Embryonic facial prominence (tissue), 1 donor: ENCODE results near the gene GABBR1.

ENCODE experiments used
- DNase-seq: peaks from one replicate; pipeline ENCODE4 v3.0.0-alpha.2; 2016; ENCODE audit errors: extremely low spot score

GABBR1 gene

DNA sequence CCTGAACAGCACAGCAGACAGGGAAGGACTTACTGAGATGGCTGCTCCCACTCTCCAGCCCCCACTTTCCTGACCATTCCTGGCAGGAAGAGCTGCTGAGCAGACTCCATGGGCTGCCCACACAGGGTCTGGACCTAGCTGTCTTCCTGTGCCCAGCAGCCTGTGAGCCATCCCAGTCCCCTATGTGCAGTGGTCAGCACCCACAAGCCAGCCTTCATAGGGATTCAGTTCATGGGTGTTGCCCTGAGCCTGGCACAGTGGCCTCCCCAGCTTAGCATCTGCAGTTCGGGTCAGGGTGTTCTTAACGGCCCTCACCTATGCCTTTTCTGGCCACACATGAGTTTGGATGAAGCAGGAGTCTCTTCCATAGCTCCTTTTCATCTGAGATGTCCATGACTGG lies 105.4 kb downstream of the GABBR1 start:
- DNase-seq = no peak

GRCh38 chr6:29527126-29527525 lies 105.9 kb downstream of the GABBR1 start:
- no peak for DNase-seq

DNA sequence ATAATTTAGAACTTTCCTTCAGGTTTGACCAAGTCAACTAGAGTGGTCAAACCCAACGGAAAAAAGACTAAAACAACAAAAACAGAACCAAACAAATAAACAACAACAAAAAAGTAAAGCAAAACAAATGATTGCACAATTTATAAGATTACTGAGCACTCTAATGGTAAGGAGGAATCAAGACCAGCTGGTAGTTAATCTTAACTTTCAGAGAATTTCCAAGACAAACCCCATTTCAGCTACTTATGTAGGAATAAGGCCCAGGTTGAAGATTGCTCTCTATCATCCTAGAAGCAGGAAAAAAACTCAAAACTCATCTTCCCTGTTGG lies 107.7 kb downstream of the GABBR1 start:
- no peak for DNase-seq

DNA sequence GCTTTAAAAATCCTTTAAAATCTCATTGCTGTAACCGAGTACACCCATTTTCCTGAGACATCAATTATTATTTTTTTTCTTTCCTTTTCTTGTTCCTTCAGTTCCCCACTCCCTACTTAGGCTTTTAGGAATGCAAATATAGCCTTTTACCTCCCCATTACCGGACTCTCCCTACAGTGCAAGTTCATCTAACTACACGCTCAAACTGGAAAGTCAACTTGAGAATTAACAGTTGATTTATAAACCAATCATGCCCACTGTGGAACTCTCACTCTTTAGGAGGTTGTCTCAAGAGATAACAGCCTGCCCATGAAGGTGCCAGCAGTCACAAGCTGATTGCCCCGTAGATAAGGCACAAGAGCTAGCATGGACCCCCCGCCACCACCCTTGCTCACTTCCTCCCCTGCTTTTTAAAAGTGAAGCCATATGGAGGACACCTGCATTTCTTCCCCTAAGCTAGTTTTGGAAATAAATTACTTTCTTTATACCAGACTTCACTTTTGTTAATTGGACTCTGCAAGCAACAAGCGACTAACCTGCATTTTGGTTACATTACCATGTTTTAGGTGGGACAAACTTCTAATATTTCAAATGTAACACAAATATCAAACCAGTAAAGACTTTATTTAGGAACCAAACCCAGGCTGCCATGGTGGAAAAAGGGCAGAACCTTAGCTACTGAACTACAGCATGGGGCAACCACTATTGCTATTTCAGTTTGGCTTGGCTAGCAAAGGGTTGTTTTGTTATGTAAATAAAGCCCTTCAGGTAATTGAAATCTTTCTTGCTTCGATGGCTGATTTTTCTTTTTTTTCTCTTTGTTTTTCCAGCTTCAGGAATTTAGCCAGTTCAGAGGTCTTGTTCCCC lies 108.3 kb downstream of the GABBR1 start:
- no peak for DNase-seq

DNA sequence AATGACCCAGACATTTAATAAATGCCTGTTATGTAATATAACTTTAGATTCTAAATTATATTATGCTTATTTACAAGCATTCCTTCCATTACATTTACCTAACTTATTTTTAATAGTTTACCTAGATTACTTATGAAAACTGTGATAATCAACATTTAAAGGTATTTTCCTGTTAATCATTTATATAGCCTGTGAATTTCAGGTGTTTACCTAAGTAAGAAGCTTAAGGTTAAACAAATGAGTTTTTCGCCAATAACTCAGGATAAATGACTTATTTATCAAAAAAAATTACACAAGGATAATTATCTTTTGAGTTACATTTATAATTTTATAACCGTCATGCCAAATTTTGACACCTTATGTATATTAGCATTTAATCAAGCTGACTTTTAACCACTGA lies 108.9 kb downstream of the GABBR1 start:
- no peak for DNase-seq

- no peak for DNase-seq
Measured at GRCh38 chr6:29522227-29522626, 110.8 kb downstream of the GABBR1 start.

DNA sequence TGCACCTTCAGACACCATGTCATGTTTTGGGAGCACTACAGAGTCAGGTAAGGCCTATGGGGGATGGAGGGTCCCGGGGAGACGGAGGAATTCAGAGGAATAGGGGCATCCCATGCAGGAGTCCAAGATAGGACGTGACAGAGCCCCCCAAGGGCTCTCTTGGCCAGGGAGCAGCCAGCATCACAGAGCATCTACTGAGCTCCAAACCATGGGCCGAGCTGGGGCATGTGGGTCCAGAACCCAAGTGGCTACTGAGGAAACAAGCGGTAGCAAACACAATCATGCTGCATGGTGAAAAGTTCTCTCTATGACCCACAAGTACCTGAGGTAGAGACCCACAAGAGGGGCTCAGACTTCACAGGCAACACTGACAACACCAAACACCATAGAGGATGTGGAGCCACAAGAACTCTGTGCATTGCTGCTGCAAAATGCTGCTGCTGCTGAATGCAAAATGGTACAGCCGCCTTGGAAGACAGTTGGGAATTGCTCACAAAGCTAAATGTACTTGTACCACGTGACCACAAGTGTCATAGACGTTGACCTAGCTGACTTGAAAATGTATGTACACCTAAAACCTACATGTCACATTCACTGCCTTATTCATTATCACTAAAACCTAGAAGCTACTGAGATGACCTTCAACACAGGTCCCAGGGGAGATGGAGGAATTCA lies 111.8 kb downstream of the GABBR1 start:
- no peak for DNase-seq

DNA sequence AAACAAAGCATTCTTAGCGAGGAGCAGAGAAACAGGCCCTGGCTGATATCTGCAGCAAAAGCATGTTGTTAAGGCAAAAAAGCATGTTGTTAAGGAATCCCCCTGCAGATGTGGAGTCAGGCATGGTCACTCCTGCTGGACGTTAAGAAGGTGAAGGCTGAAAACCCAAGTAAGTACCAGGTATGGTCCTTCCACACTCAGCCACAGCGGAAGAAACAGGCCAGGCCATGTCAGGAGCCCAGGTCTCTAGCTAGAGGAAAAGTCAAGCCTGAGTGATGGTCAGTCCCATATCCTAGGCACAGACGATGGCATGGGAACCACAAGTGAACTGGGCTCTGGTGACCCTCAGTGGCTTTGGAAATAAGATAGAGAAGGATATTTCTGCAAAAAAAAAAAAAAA lies 112.8 kb downstream of the GABBR1 start:
- DNase-seq = no peak

DNA sequence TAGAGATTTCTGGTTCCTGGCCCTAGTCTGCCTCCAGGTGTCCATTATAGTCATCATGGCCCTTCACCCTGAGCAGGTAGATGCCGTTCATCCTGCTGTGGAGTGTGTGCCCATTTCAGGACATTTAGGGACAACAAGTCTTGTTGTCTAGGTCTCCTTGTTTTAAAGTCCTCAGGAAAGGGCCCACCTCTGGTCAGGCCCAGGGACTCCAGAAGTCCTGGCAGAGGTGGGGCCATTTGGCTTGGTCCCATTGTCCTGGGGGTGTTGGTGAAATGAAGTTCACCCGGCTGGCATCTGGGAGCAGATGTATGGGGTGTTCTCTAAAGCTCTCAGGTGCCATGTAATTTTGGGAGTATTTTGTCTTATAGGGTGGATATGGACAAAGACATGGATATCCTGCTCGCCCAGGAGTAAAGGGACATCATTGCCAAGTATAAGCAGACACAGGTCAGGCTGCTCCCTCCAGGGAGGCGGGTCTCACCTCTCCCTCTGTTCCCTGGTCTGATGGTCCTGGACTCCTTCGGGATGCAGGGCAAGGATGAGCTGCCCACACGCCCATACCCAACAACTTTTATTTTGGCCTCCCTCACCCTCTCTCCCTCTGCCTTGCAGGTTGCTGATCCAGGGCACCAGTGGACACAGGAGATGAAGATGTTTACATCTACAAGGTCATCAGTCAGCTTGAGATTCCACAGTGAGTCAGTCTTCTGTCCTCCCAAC lies 113.5 kb downstream of the GABBR1 start:
- DNase-seq = no peak

DNA sequence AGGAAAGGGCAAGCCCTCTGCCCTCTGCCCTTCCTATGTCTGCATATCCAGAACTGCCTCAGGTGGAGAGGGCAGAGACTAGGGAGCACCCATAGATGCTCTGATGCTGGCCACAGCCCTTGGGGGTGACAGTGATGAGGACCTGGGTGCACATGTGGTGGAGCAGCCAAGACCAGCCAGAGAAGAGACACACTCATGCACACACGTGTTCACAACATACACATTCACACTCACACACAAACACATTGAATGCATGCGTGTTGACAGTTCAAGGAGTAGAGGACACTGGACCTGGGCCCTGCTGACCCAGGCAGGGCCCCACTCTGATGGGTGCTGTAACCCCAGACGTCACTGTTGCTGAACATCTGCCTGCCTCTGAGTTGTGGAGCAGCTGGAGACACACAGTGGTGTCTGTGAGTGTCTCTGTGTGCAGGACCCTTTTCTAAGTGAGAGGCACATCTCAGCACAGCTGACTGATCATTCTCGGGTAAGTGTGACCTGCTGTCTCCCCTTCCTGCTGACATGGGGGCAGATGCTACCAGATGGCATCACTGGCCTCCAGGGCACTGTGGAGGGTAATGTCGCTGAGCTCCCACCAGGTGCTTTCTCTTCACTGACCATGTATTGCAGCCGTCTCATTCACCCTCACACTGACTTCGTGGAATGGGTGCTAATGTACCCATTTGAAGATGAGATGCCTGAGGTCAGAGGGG lies 115.1 kb downstream of the GABBR1 start:
- DNase-seq = no peak

GRCh38 chr6:29517245-29517644 lies 115.7 kb downstream of the GABBR1 start:
- DNase-seq = no peak

GRCh38 chr6:29516108-29516507 lies 116.9 kb downstream of the GABBR1 start:
- no peak for DNase-seq

DNA sequence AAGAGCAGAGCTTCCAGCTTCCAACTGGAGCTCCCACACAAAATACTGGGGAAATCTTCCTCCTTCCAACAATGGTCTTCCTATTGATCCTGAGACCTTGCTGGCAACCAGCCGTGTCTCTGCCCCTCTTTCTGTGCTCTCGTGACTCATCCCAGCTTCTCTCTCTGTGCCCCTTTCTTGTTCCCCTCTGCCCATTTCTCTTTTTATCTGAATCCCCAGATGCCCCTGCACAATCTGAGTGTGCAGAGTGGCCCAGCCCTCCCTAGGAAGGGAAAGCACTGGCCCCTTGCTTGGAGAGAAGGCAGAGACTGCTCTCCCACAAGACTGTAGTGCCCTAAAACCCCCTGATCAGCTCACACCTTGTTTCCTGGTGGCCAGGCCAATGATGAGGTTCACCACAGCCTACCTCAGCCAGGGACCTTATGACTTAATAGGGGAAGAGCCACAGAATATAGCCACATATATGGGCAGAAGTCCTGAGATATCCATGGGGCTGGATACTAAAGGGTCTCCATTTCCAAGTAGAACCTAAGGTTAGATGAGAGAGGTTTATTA lies 122.2 kb downstream of the GABBR1 start:
- no peak for DNase-seq

GRCh38 chr6:29510202-29510601 lies 122.8 kb downstream of the GABBR1 start:
- DNase-seq = no peak
